SH-SY5Y (cell line): ENCODE measurements around the gene CELF2.

ENCODE experiments used
- GATA2 ChIP-seq: IDR thresholded peaks from 2 replicates; pipeline ENCODE4 v1.6.1; 2011; ENCODE audit warnings: mild to moderate bottlenecking, low read depth, low read length
- GATA3 ChIP-seq: IDR thresholded peaks from 2 replicates; pipeline ENCODE4 v1.6.1; 2011; ENCODE audit warnings: low read depth, mild to moderate bottlenecking, low read length, moderate library complexity

GRCh38 chr10:11249808-11250195 lies 232.1 kb downstream of the CELF2 start:
- TF ChIP-seq GATA2 (no peak), GATA3 (no peak)
